GM19455 (cell line): ENCODE measurements around the gene WDR73.
"Not testable (repeated sequence)": the region's sequence is repeated elsewhere in the genome, so short reads cannot be mapped to it uniquely, and the experiment has no call there.

ENCODE experiments used
- ATAC-seq: cut with Tn5 transposase; IDR thresholded peaks from one replicate; pipeline ENCODE4 v1.9.1; 2021; ENCODE audit not compliant: unreplicated experiment

WDR73 gene

GRCh38 chr15:84658080-84658787 is 4.2 kb upstream of the WDR73 start, which contains the start of gene NMB:
Gene NMB, minus strand, starts transcription at chr15:84658199. Its CDS starts 47 bp downstream, at chr15:84658152.
- peak; percentile 55 for ATAC-seq

DNA sequence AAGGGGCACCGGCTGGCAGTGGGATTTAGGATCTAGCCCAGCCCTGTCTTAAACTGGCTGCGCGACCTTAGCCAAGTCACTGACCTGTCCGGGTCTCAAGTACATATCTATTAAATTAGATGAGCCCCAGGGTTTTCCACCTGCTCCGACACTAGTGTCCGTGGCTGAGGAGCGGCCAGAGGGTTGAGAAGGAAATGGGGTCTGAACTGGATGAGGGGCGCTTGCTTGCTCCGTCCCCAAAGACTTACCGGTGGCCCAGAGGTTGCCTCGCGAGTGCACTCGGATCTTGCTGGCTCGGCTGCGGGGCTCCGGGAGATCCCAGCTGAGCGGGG is 3.6 kb upstream of the WDR73 start:
- peak; percentile 2 for ATAC-seq

DNA sequence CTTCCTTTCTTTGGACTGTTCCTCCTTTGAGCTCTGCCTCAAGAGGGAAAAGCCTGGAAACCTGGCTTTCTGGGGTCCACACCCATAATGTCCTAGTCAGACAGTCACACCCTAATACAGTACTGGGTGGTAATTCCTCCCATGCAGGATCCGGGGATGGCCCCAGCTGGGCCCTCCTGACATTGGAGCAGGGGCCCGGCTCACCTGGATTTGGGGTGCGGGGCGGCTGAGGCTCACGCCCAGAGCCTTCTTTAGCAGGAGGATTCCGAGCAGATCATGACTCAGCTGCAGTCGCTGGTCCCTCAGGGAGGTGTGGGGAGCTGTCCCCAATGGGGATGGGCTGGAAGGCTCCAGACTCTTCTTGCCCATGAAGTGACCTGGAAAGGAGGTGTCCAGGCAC is 2.9 kb upstream of the WDR73 start:
- ATAC-seq, result no peak

DNA sequence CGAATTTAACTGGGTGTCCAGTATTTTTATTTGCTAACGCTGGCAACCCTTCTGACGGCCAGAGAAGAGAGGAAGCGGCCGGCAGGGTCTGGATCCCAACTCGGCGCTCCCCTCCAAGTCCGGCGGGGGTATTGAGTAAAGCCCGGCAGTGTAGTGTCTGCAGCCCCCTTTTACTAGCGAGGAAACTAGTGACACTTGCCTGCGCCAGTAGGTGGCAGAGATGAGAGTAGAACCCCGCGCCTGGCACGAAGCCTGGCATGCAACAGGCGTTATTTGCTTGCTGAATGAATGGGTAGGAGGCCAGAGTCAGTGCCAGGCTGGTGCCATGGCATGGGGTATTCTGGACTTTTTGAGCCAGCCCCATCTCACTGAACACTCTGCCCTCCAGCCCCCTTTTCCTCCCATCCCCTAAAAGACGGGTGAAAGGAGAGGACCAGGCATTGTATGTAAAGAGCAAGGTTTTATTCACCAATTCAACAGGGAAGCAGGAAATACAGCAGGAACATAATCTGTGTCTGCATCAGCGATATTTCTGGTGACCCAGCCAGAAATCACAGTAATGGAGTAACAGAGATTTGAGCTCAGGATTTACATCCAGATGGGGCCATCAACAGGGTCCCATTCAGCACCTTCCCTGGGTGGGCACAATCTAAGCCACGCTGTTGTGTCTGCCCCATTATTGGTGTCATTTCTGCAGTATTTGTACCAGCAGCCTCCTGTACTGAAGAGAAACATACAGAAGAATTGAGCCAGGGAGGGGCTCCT is 788 bp upstream of the WDR73 start:
- ATAC-seq, result no peak

DNA sequence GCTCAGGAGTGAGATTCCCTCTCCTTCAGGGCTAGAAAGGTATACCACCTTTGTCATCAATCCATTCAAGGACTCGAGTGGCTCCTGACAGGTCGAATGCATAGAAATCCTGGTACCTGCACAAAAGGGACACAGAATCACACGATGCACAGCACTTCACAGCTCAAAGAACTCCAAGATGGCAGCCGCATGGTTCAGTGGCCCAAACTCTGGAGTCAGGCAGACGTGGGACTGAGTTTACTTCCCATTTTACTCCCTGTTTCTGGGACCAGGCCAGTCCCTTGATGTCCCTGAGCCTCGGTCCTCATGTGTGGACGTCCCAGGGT is 536 bp downstream of the WDR73 start:
- no peak for ATAC-seq

GRCh38 chr15:84649706-84650105 is 4.4 kb downstream of the WDR73 start:
- no peak for ATAC-seq

- ATAC-seq, result no peak
Observed at GRCh38 chr15:84648539-84648938, 5.5 kb downstream of the WDR73 start.

GRCh38 chr15:84647726-84648125 is 6.4 kb downstream of the WDR73 start:
- ATAC-seq, result no peak

DNA sequence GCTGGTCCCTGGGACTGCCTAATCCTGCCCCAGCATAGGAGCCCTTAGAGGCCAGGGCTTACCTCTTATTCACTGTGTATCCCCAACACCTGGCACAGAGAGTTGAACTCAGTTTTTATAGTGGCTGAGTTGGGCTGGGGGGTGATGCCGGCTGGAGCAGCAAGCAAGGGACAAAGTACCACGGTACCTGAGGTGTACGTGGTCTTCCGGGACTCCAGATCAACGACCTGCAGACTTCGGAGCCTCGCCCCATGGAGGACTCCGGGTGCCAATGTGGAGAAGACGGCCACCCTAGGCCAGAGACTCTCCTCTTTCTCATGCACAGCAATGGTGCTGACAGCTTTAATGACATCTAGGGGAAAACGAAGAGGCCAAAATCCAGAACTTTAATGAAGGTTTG is 8.1 kb downstream of the WDR73 start:
- no peak for ATAC-seq

DNA sequence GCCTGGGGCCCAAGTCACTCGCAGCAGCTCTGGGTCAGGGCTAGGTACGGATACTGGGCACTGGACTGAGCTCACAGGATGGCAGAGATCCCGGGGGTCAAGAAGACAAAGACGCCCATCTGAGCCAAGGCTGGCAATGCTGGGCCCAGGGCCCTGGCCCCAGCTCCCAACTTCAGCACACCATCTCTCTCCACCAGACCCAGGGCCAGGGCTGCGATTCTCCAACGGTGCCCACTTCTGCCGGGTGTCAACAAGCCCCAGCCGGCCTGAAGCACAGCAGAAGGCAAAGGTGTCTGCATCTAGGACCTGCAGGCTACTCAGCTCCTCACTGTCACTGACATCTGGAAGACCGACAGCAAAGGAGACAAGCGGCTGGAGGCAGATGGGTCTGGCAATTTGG is 8.6 kb downstream of the WDR73 start:
- no peak for ATAC-seq

GRCh38 chr15:84643838-84644237 is 10.2 kb downstream of the WDR73 start:
- no peak for ATAC-seq

GRCh38 chr15:84642640-84643039 is 11.4 kb downstream of the WDR73 start:
- ATAC-seq, result not testable (repeated sequence)

- ATAC-seq, result not testable (repeated sequence)
Observed at GRCh38 chr15:84641871-84642270, 12.2 kb downstream of the WDR73 start.

- no peak for ATAC-seq
Observed at GRCh38 chr15:84638103-84638502, 16.0 kb downstream of the WDR73 start.

DNA sequence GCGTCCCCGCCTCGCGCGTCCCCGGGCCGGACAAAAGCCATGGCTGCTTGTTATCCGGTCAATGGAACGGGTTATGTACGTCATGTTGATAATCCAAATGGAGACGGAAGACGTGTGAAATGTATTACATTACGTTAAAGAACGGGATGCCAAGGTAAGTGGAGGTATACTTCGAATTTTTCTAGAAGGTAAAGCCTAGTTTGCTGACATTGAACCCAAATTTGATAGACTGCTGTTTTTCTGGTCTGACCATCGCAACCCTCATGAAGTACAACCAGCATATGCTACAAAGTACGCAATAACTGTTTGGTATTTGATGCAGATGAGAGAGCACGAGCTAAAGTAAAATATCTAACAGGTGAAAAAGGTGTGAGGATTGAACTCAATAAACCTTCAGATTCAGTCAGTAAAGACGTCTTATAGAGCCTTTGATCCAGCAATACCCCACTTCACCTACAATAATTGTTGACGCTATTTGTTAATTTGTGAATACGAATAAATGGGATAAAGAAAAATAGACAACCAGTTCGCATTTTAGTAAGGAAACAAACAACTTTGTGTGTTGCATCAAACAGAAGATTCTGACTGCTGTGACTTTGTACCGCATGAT is 19.8 kb downstream of the WDR73 start:
- ATAC-seq, result no peak

GRCh38 chr15:84633311-84634227 is 20.5 kb downstream of the WDR73 start:
- ATAC-seq, result peak; percentile 45

- no peak for ATAC-seq
Observed at GRCh38 chr15:84631706-84632272, 22.3 kb downstream of the WDR73 start.

- no peak for ATAC-seq
Observed at GRCh38 chr15:84629033-84629432, 25.1 kb downstream of the WDR73 start.

GRCh38 chr15:84625123-84625522 is 29.0 kb downstream of the WDR73 start:
- ATAC-seq, result no peak

- no peak for ATAC-seq
Observed at GRCh38 chr15:84624359-84624758, 29.7 kb downstream of the WDR73 start.
